OCI-LY7 (cell line): ENCODE measurements around the gene OR51B4. TPM values are rescaled to one million over a fixed set of nuclear protein-coding genes. Genes with fewer than 3 reads are reported as not detected.

Source experiments
- BruUV-seq: library from RNA; stranded (reverse); fragments of 400-500 nt; replicated peaks from 2 replicates; lab custom pipeline; 2021; lab: Mats Ljungman, UMichigan
- CTCF ChIA-PET: fragments of 300-600 bp; sonication (Branson Sonifier 250); formaldehyde crosslinking; loops from one replicate; lab custom pipeline; 2022; ENCODE audit warnings: antibody characterized with exemption; ENCODE audit not compliant: unreplicated experiment; lab: Charles Lee
- POLR2A ChIA-PET: fragments of 300-600 bp; sonication (Branson Sonifier 250); formaldehyde crosslinking; loops from one replicate; lab custom pipeline; 2022; ENCODE audit warnings: antibody characterized with exemption; lab: Charles Lee
- DNase-seq: peaks from one replicate; pipeline ENCODE4 v3.0.0-alpha.2; 2015; ENCODE audit warnings: low spot score
- H2AFZ ChIP-seq: fragments of 200-600 bp; sonication (generic), shearing (Covaris generic); 2 replicates; pipeline ENCODE4 v1.6.1; 2014; ENCODE audit warnings: mild to moderate bottlenecking, antibody characterized with exemption, low read length, moderate library complexity
- H3K27ac ChIP-seq: fragments of 200-600 bp; sonication (generic); 2 replicates; pipeline ENCODE4 v1.5.1; 2014; ENCODE audit warnings: mixed run types, low read depth, mild to moderate bottlenecking, moderate library complexity, low read length, inconsistent platforms; ENCODE audit not compliant: poor library complexity, severe bottlenecking
- H3K36me3 ChIP-seq: fragments of 200-600 bp; sonication (generic); 2 replicates; pipeline ENCODE4 v1.6.1; 2014; ENCODE audit warnings: mild to moderate bottlenecking, antibody characterized with exemption, low read length, moderate library complexity, mixed read lengths; ENCODE audit not compliant: insufficient read depth
- H3K4me1 ChIP-seq: fragments of 200-600 bp; sonication (generic); 2 replicates; pipeline ENCODE4 v1.5.1; 2014; ENCODE audit warnings: mild to moderate bottlenecking, low read length; ENCODE audit not compliant: insufficient read depth, poor library complexity, severe bottlenecking
- H3K4me2 ChIP-seq: fragments of 200-600 bp; sonication (generic); 2 replicates; pipeline ENCODE4 v1.6.1; 2014; ENCODE audit warnings: mild to moderate bottlenecking, low read length
- H3K4me3 ChIP-seq: fragments of 200-600 bp; sonication (generic); 2 replicates; pipeline ENCODE4 v1.5.1; 2014; ENCODE audit warnings: mild to moderate bottlenecking, low read depth, low read length; ENCODE audit not compliant: poor library complexity, severe bottlenecking
- H3K79me2 ChIP-seq: fragments of 200-600 bp; sonication (generic); 2 replicates; pipeline ENCODE4 v1.6.1; 2016; ENCODE audit warnings: low read depth, mild to moderate bottlenecking, low read length, moderate library complexity, mixed read lengths; ENCODE audit not compliant: insufficient read depth
- H3K9me2 ChIP-seq: fragments of 200-600 bp; sonication (generic); 2 replicates; pipeline ENCODE4 v1.6.1; 2016; ENCODE audit warnings: mild to moderate bottlenecking, low read length, mixed read lengths; ENCODE audit not compliant: insufficient read depth
- H3K9me3 ChIP-seq: fragments of 200-600 bp; sonication (generic); 2 replicates; pipeline ENCODE4 v1.6.1; 2014; ENCODE audit warnings: mild to moderate bottlenecking, mixed run types, low read length, mixed read lengths
- H4K20me1 ChIP-seq: fragments of 200-600 bp; sonication (generic); 2 replicates; pipeline ENCODE4 v1.6.1; 2014; ENCODE audit warnings: mild to moderate bottlenecking, antibody characterized with exemption, low read length, moderate library complexity, mixed read lengths; ENCODE audit not compliant: insufficient read depth
- EZH2phosphoT487 ChIP-seq: fragments of 200-600 bp; sonication (generic); IDR thresholded peaks from 2 replicates; pipeline ENCODE4 v1.6.1; 2018; ENCODE audit warnings: low read depth, borderline replicate concordance, mild to moderate bottlenecking, mixed run types, antibody characterized with exemption, low read length, moderate library complexity, mixed read lengths
- intact Hi-C: fragments of 100-400 bp; cut with micrococcal nuclease; formaldehyde crosslinking; loops from one replicate; pipeline ENCODE4 v1.10.0; 2022; ENCODE audit not compliant: unreplicated experiment
- total RNA-seq, 2 experiments: library from RNA; depleted of rRNA in 1 of 2; stranded (reverse); fragments of >200 nt in 1 of 2; shearing (Covaris generic) in 1 of 2; gene quantifications; 2 replicates each; pipeline ENCODE4 v1.2.3, GENCODE V29; 2014 to 2022
- TF ChIP-seq, protein P1 (sequence below): fragments of 200-600 bp; sonication (generic); conservative IDR thresholded peaks from 2 replicates; pipeline ENCODE4 v1.5.1; 2014; ENCODE audit warnings: mild to moderate bottlenecking, antibody characterized with exemption, low read length, moderate library complexity, mixed read lengths

OR51B4 gene
- total RNA-seq, 2 experiments from 2014 or later: not detected

DNA sequence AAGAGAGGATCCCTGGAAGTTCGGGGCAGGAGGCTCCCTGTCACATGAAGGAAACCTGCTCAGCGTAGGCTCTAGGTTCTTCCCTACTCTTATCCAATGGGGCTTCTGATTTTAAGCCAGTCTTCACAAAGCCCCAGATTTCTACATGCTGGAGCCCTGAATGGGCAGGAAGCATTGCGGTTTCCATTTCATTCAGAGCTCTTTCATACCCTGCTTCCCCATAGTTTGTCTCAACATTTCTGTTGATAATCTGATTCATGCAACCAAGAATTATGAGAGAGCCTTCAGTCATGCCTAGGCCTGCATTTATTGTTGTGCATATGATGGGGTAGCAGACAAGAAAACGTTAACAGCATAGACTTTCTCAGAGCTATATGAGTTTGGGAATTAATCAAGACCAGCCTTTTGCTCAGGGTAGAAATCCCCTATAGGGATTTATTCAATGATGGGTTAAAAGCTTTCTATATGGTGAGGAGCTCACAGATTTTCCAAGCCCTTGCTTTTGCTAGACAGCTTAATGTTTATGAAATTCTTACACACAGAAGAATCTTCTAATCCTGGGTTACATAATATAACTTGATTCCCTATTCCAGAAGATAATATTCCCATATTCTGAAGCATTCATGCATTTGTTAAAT is 15.9 kb downstream of the OR51B4 start:
- no peaks in the 10 kb centered on the region for H3K9me2 ChIP-seq
- H3K4me3 ChIP-seq: no peak overlapping the region
- POLR2A ChIA-PET: interaction anchor here (1.5 kb wide), 1 partner anchor 12 kb away, joined by 4 read pairs; no protein-coding TSS in a partner anchor
- no TSS peak for BruUV-seq
- no peaks in the 10 kb centered on the region for H3K9me3 ChIP-seq
- CTCF ChIA-PET: no interaction called here
- H3K27ac ChIP-seq: no peak overlapping the region
- no peak for TF ChIP-seq EZH2phosphoT487
- TF ChIP-seq, protein P1, sequence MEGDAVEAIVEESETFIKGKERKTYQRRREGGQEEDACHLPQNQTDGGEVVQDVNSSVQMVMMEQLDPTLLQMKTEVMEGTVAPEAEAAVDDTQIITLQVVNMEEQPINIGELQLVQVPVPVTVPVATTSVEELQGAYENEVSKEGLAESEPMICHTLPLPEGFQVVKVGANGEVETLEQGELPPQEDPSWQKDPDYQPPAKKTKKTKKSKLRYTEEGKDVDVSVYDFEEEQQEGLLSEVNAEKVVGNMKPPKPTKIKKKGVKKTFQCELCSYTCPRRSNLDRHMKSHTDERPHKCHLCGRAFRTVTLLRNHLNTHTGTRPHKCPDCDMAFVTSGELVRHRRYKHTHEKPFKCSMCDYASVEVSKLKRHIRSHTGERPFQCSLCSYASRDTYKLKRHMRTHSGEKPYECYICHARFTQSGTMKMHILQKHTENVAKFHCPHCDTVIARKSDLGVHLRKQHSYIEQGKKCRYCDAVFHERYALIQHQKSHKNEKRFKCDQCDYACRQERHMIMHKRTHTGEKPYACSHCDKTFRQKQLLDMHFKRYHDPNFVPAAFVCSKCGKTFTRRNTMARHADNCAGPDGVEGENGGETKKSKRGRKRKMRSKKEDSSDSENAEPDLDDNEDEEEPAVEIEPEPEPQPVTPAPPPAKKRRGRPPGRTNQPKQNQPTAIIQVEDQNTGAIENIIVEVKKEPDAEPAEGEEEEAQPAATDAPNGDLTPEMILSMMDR: no peak
- H3K36me3 ChIP-seq: no peaks in the 10 kb centered on the region
- no peaks in the 10 kb centered on the region for H3K79me2 ChIP-seq
- intact Hi-C loops: no loop called here
- H3K4me1 ChIP-seq: no peaks in the 10 kb centered on the region
- H2AFZ ChIP-seq: no peak overlapping the region
- H4K20me1 ChIP-seq: no peaks in the 10 kb centered on the region
- no peak for DNase-seq
- H3K4me2 ChIP-seq: no peak overlapping the region

- intact Hi-C loops: no loop called here
- Histone ChIP-seq H3K4me1 (no peaks in the 10 kb centered on the region), H3K9me3 (no peaks in the 10 kb centered on the region), H2AFZ (no peak overlapping the region), H3K9me2 (no peaks in the 10 kb centered on the region), H3K27ac (no peak overlapping the region), H4K20me1 (no peaks in the 10 kb centered on the region), H3K4me2 (no peak overlapping the region), H3K36me3 (no peaks in the 10 kb centered on the region), H3K79me2 (no peaks in the 10 kb centered on the region), H3K4me3 (no peak overlapping the region)
- ChIA-PET POLR2A (interaction anchor here (0.5 to 1.5 kb wide), 2 partner anchors 13 to 390 kb away, joined by 3 to 4 read pairs; no protein-coding TSS in a partner anchor), CTCF (no interaction called here)
- TF ChIP-seq, protein P1: no peak
- TF ChIP-seq EZH2phosphoT487: no peak
- BruUV-seq: no TSS peak
- no peak for DNase-seq
These were observed 17.1 kb downstream of the OR51B4 start for GRCh38 chr11:5284637-5285036.

DNA sequence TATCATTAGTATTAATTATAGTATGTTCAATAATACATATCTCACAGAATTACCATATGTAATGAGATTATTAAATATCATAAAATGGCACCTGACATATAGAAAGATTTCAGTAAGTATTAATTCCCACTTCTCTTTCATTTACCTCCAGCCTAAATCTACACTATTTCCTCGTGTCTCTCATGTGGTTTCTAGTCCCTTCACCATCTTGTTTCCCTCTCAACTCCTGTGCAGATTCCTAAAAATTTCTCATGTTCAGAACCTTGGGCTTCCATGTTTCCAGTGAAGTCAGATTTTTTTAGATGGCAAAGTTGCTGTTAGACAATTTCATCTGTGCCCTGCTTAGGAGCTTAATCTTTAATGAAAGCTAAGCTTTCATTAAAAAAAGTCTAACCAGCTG is 17.9 kb downstream of the OR51B4 start:
- H3K79me2 ChIP-seq: no peaks in the 10 kb centered on the region
- H3K9me2 ChIP-seq: no peaks in the 10 kb centered on the region
- ChIA-PET CTCF (no interaction called here), POLR2A (no interaction called here)
- intact Hi-C loops: no loop called here
- H2AFZ ChIP-seq: no peak overlapping the region
- no peaks in the 10 kb centered on the region for H3K9me3 ChIP-seq
- no peak for DNase-seq
- no peak overlapping the region for H3K4me3 ChIP-seq
- H3K36me3 ChIP-seq: no peaks in the 10 kb centered on the region
- no peaks in the 10 kb centered on the region for H4K20me1 ChIP-seq
- no TSS peak for BruUV-seq
- H3K4me1 ChIP-seq: no peaks in the 10 kb centered on the region
- no peak overlapping the region for H3K4me2 ChIP-seq
- no peak overlapping the region for H3K27ac ChIP-seq
- TF ChIP-seq, protein P1: no peak
- no peak for TF ChIP-seq EZH2phosphoT487
